Measurements from ENCODE around the gene SPPL3.

Gene SPPL3

DNA sequence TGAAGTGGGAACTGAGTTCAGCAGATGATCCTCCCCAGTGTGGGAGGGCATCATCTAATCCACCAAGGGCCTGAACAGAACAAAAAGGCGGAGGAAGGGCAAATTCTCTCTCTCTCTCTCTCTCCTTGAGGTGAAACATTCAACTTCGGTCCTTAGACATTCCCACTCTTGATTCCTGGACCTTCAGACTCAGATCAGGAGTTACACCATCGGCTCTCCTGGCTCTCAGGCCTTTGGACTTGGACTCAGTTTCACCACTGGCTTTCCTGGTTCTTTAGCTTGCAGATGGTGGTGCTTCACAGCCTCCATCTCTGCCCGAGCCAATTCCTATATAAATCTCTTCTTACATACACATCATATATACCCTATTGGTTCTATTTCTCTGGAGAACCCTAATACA is 73.2 kb downstream of the SPPL3 start:
- H3K4me3 ChIP-seq (ENCODE audit: low read depth, low read length): no peak overlapping the region
- no peak for TF ChIP-seq CTCF (IDR thresholded peaks at IDR 0.05; ENCODE audit: low read depth, low read length)

DNA sequence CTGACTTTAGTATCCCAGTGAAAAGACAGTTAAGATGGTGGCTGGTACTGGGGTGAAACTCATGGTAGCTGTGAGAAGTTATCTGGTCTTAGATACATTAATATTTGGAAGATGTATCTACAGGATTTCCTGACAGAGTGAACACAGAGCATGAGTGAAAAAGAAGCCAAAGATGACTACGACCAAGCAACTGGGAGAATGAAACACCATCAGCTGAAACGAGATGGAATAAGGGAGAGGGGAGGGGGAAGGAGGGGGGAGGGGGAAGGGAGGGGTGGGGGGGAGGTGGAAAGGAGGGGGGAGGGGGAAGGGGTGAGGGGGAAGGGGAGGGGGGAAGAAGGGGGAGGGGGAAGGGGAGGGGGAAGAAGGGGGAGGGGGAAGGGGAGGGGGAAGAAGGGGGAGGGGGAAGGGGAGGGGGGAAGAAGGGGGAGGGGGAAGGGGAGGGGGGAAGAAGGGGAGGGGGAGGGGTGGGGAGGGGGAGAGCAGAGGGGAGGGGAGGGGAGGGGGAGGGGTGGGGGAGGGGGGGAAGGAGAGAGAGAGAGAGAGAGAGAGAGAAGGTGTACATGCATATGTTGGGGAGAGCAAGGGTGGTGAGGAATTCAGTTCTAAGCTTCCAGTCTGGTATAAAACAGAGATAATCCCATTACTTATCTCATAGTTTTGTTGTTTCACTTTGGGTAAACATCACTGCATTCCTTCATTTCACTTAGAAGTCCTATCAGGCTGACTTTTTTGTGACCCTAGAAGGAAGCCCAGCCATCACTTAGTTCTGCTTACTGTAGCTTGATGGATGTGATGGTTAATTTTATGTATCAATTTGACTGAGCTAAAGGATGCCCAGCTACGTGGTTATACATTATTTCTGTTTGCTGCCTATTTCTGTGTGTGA is 73.9 kb downstream of the SPPL3 start:
- no peak for TF ChIP-seq CTCF (IDR thresholded peaks at IDR 0.05; ENCODE audit: low read depth, low read length)
- no peak overlapping the region for H3K4me3 ChIP-seq (ENCODE audit: low read depth, low read length)

DNA sequence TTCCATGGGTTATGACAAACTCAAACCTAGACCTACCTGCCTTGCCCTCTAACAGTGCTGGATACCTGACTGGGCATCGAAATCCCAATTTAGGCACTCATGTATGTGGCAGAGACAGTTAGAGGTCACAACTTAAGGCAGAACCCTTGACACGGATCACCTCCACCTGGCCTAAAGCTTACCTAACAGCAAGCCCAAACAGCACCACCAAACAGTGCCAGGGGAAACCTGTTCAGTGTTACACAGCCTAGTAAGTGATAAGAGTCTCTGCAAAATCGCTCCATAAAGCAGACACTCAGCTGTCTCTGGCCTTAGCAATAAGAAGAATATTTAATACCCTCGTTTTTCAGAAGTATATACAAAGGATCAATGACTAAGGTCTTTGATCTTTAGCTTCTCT is 77.8 kb downstream of the SPPL3 start:
- no peak for TF ChIP-seq CTCF (IDR thresholded peaks at IDR 0.05; ENCODE audit: low read depth, low read length)
- no peak overlapping the region for H3K4me3 ChIP-seq (ENCODE audit: low read depth, low read length)

DNA sequence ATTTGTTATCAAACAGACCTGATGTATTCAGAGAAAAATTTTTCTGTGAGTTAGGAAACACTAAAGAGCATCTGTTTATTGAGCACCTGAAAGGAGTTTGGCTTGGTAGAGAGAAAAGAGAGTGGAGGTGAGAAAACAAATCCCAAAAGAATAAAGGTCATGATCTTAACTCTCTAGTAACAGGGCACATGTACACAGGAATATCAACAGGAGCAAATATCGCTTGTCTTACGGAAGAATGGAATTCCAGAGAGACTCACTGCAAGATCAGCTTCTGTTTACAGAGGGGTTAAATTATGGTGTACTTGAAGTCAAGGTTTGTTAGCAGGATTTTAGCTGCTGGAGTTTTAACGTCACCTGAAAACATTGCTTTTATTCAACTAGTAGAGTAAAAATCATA is 78.8 kb downstream of the SPPL3 start:
- no peak overlapping the region for H3K4me3 ChIP-seq (ENCODE audit: low read depth, low read length)
- no peak for TF ChIP-seq CTCF (IDR thresholded peaks at IDR 0.05; ENCODE audit: low read depth, low read length)

DNA sequence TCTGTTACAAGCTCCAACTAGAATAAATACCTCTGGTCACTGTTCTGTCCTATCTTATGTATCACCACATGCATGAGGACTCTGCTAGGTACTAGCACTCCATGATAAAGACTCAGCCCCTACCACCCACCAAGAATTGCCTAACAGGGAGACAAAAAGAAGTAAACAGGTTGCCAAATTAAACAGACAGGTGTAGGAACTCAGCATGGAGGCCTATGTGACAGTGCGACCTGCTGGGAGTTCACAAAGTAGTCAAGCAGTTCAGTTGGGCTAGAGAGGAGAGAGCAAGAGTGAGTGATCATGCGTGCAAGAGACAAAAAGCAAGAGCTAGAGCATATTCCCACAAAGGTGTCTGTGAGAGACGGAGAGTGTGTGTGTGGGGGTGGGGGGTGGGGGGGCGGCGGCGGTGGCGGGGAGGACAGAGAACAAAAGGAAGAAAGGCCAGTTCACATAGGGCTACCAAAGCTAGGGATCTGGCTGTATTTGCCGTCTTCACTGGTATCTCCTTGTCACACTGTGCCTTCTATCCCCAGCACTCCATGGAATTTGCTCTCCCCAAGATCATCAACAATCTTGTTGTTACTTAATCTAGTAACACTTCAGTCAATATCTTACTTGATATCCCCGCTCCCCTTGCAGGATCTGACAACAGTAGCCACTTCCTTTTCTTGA is 81.2 kb downstream of the SPPL3 start:
- TF ChIP-seq CTCF (IDR thresholded peaks at IDR 0.05; ENCODE audit: low read depth, low read length): no peak
- H3K4me3 ChIP-seq (ENCODE audit: low read depth, low read length): no peak overlapping the region

DNA sequence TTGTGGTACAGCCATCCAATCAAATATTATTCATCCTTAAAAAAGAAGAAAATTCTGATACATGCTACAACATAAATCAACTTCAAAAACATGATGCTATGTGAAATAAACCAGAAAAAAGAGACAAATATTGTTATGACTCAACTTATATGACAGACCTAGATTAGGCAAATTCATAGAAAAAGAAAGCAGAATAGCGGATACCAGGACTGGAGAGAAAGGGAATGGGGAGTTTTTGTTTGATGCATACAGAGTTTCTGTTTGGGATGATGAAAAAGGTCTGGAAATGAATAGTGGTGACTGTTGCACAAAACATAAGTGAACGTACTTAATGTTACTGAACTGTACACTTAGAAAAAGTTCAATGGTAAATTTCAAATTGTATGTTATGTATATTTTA is 82.3 kb downstream of the SPPL3 start:
- no peak for TF ChIP-seq CTCF (IDR thresholded peaks at IDR 0.05; ENCODE audit: low read depth, low read length)

GRCh38 chr12:120820884-120821510 is 83.2 kb downstream of the SPPL3 start:
- no peak for TF ChIP-seq CTCF (IDR thresholded peaks at IDR 0.05; ENCODE audit: low read depth, low read length)
- no peak overlapping the region for H3K4me3 ChIP-seq (ENCODE audit: low read depth, low read length)

More for the DNA sequence above, 82.3 kb downstream of the SPPL3 start:
- H3K4me3 ChIP-seq (ENCODE audit: low read depth, low read length): no peak overlapping the region
